OCI-LY3 (cell line): ENCODE measurements around the gene HNRNPL.

Experiments
- H2AFZ ChIP-seq: fragments of 200-600, 300-600 bp; shearing (Covaris generic); 2 replicates; pipeline ENCODE4 v1.6.0; 2014; ENCODE audit warnings: antibody characterized with exemption, low read depth, low read length
- H3K27ac ChIP-seq: fragments of 200-600, 300-600 bp; sonication (generic); 2 replicates; pipeline ENCODE4 v1.5.1; 2014; ENCODE audit warnings: mild to moderate bottlenecking, low read length, moderate library complexity, mixed read lengths
- H3K27me3 ChIP-seq: fragments of 200-600, 300-600 bp; sonication (generic); 2 replicates; pipeline ENCODE4 v1.6.1; 2014; ENCODE audit warnings: low read depth, low read length, mixed read lengths
- H3K36me3 ChIP-seq: fragments of 200-600, 300-600 bp; sonication (generic); replicated peaks from 2 replicates; pipeline ENCODE3; 2014; ENCODE audit warnings: low read depth, low read length, mixed read lengths
- H3K4me1 ChIP-seq: fragments of 300-600, 200-600 bp; sonication (generic); 2 replicates; pipeline ENCODE4 v1.6.1; 2014; ENCODE audit warnings: low read length, mixed read lengths
- H3K4me2 ChIP-seq: fragments of 200-600, 300-600 bp; sonication (generic); 2 replicates; pipeline ENCODE4 v1.6.1; 2014; ENCODE audit warnings: low read length, mixed read lengths
- H3K4me3 ChIP-seq: fragments of 300-600, 200-600 bp; sonication (generic); 2 replicates; pipeline ENCODE4 v1.5.1; 2014; ENCODE audit warnings: antibody characterized with exemption, mild to moderate bottlenecking, low read length, moderate library complexity
- H3K79me2 ChIP-seq: fragments of 300-600, 200-600 bp; shearing (Covaris generic); 2 replicates; pipeline ENCODE4 v1.6.1; 2014; ENCODE audit warnings: mild to moderate bottlenecking, low read length, mixed read lengths
- H3K9ac ChIP-seq: fragments of 300-600, 200-600 bp; shearing (Covaris generic); 2 replicates; pipeline ENCODE4 v1.6.0; 2014; ENCODE audit warnings: mild to moderate bottlenecking, low read length, moderate library complexity
- H3K9me3 ChIP-seq: fragments of 200-600, 300-600 bp; shearing (Covaris generic); 2 replicates; pipeline ENCODE4 v1.6.1; 2014; ENCODE audit warnings: low read length, mixed read lengths; ENCODE audit not compliant: insufficient read depth
- H4K20me1 ChIP-seq: fragments of 200-600, 300-600 bp; sonication (generic); 2 replicates; pipeline ENCODE4 v1.6.1; 2016; ENCODE audit warnings: low read length, mixed read lengths; ENCODE audit not compliant: insufficient read depth
- EZH2phosphoT487 ChIP-seq: fragments of 200-600 bp; shearing (Covaris generic); IDR thresholded peaks from 2 replicates; pipeline ENCODE4 v1.6.1; 2018; ENCODE audit warnings: antibody characterized with exemption, mixed run types, low read depth
- TF ChIP-seq, protein P1 (sequence below): fragments of 200-600, 300-600 bp; sonication (generic); IDR thresholded peaks from 2 replicates; pipeline ENCODE4 v1.5.1; 2014; ENCODE audit warnings: antibody characterized with exemption, low read length, low read depth

The HNRNPL gene

DNA sequence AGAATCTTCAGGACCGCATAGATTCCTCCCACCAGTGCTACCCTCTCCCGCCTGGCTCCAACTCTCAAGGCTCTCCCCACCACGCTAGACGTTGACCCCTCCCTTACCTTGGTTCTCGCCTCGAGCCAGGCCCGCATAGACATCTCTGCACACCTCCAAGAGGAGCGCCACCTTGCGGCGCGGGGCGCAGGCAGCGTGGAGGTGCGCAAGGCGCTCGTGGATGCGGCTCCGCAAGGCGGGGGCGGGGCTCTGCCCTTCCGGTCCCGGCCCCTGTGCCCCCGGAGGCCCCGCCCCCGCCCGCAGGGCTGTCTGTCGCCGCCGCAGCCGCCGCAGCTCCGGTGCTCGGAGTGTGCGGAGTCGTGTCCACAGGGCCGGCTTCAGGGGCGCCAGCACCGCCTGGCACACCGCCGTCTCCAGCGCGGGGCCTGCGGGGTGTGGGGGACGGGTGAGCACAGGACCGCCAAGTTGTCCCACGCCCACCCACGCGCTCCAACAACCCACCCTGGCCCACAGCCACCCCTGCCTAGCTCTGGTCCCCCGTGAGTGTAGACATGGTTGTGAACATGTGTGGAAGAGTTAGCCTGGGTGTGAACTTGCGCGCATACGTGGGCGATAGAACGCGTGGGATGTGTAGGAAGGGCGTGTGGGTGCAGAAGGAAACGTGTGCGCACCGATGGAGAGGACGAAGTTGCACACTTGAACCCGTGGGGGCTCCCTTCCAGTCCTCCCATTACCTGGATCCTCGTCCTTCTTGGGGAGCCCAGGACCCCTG lies 20.2 kb upstream of the HNRNPL start:
- peaks cover 27% of the 10 kb centered on the region for H3K4me1 ChIP-seq
- peaks cover 5% of the 10 kb centered on the region; the same call in 1 of the 2 replicates for H3K9me3 ChIP-seq
- peak overlapping the region; percentile 77 for H3K4me3 ChIP-seq
- H4K20me1 ChIP-seq, result no peaks in the 10 kb centered on the region
- H3K27ac ChIP-seq, result peak overlapping the region; percentile 20; the same call in 1 of the 2 replicates
- no peak for TF ChIP-seq EZH2phosphoT487
- TF ChIP-seq, protein P1, sequence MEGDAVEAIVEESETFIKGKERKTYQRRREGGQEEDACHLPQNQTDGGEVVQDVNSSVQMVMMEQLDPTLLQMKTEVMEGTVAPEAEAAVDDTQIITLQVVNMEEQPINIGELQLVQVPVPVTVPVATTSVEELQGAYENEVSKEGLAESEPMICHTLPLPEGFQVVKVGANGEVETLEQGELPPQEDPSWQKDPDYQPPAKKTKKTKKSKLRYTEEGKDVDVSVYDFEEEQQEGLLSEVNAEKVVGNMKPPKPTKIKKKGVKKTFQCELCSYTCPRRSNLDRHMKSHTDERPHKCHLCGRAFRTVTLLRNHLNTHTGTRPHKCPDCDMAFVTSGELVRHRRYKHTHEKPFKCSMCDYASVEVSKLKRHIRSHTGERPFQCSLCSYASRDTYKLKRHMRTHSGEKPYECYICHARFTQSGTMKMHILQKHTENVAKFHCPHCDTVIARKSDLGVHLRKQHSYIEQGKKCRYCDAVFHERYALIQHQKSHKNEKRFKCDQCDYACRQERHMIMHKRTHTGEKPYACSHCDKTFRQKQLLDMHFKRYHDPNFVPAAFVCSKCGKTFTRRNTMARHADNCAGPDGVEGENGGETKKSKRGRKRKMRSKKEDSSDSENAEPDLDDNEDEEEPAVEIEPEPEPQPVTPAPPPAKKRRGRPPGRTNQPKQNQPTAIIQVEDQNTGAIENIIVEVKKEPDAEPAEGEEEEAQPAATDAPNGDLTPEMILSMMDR, result peak; percentile 96
- peaks cover 4% of the 10 kb centered on the region for H3K36me3 ChIP-seq
- peak overlapping the region; percentile 69 for H3K9ac ChIP-seq
- H3K27me3 ChIP-seq, result no peaks in the 10 kb centered on the region
- peak overlapping the region; percentile 93 for H3K4me2 ChIP-seq
- H2AFZ ChIP-seq, result peak overlapping the region; percentile 65; the same call in 1 of the 2 replicates
- H3K79me2 ChIP-seq, result no peaks in the 10 kb centered on the region

DNA sequence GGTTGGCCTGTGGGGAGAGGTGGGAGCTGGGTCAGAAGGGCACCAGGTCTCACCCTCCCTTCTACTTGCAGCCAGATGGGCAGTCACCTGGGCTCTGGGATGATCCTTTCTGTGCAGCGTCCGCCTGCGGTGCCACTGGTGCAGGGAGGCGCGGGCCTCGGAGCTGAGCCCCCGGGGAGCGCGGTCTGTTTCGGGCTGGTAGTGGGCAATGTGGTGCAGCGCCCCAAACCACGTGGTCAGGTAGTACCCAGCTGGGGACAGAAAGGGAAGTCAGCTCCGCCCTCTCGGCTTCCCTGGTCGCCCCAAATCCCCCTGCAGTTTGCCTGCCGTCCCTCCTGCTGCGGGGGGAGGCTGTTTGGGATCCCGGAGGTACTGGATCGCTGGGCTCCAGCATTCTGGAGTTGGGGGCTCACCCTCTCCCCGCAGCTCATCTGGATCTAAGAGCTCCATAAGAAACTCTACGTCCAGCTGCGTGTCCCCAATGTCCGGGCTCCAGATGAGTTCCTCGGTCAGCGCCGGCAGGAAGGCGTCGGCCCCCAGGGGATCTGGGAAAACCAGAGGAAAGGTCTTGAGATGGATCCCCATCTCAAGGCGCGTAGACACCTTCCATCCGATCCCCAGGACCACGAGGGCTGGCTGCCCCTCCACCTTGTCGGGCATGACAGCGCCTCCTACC lies 19.5 kb upstream of the HNRNPL start:
- Histone ChIP-seq H3K36me3 (peaks cover 8% of the 10 kb centered on the region), H3K27ac (peak overlapping the region; percentile 20; the same call in 1 of the 2 replicates), H4K20me1 (no peaks in the 10 kb centered on the region), H3K4me2 (peak overlapping the region; percentile 93), H2AFZ (peak overlapping the region; percentile 65), H3K9me3 (peaks cover 10% of the 10 kb centered on the region; the same call in 1 of the 2 replicates), H3K79me2 (no peaks in the 10 kb centered on the region), H3K27me3 (no peaks in the 10 kb centered on the region), H3K9ac (peak overlapping the region; percentile 69), H3K4me1 (peaks cover 34% of the 10 kb centered on the region), H3K4me3 (peak overlapping the region; percentile 77)
- TF ChIP-seq, protein P1, result no peak
- no peak for TF ChIP-seq EZH2phosphoT487

GRCh38 chr19:38868551-38868950 lies 18.8 kb upstream of the HNRNPL start:
- no peak overlapping the region for H3K27ac ChIP-seq
- TF ChIP-seq EZH2phosphoT487, result no peak
- TF ChIP-seq, protein P1, result no peak

More at GRCh38 chr19:38868551-38868950, 18.8 kb upstream of the HNRNPL start:
- Histone ChIP-seq H2AFZ (no peak overlapping the region), H3K79me2 (no peaks in the 10 kb centered on the region), H3K4me1 (peaks cover 36% of the 10 kb centered on the region), H3K27me3 (no peaks in the 10 kb centered on the region), H3K9me3 (peaks cover 11% of the 10 kb centered on the region; the same call in 1 of the 2 replicates), H4K20me1 (no peaks in the 10 kb centered on the region), H3K9ac (peak overlapping the region; percentile 69; the same call in 1 of the 2 replicates), H3K36me3 (peaks cover 9% of the 10 kb centered on the region), H3K4me2 (peak overlapping the region; percentile 93), H3K4me3 (peak overlapping the region; percentile 77)
